Fibroblast of lung (primary cell): ENCODE results near the gene MYH10. TPM values are rescaled to one million over a fixed set of nuclear protein-coding genes. Genes with fewer than 3 reads are reported as not detected.

Experiments
- DNase-seq, 2 donors: peaks; one replicate each; pipeline versions ENCODE4 v3.0.0 to v3.0.0-alpha.2; 2010; ENCODE audit warnings: low read depth in 2 of 2
- H2AFZ ChIP-seq: 2 replicates; pipeline ENCODE4 v1.5.1; 2012; ENCODE audit warnings: low read length, control low read depth, inconsistent platforms
- H3K27ac ChIP-seq: 2 replicates; pipeline ENCODE4 v1.5.1; 2011; ENCODE audit warnings: low read length, control low read depth; ENCODE audit not compliant: insufficient read depth
- H3K27me3 ChIP-seq: 2 replicates; pipeline ENCODE4 v1.5.1; 2011; ENCODE audit warnings: mild to moderate bottlenecking, low read length; ENCODE audit not compliant: control insufficient read depth, insufficient read depth
- H3K36me3 ChIP-seq: 2 replicates; pipeline ENCODE4 v1.5.1; 2011; ENCODE audit warnings: low read length; ENCODE audit not compliant: control insufficient read depth, insufficient read depth
- H3K4me1 ChIP-seq: 2 replicates; pipeline ENCODE4 v1.5.1; 2011; ENCODE audit warnings: low read length; ENCODE audit not compliant: control insufficient read depth, insufficient read depth; ENCODE audit errors: extremely low read depth
- H3K4me2 ChIP-seq: 2 replicates; pipeline ENCODE4 v1.5.1; 2011; ENCODE audit warnings: low read length, control low read depth; ENCODE audit not compliant: insufficient read depth; ENCODE audit errors: extremely low read depth
- H3K4me3 ChIP-seq, 4 experiments: fragments of 200-600 bp in 1 of 4; sonication (generic) in 1 of 4; replicated peaks in 1 of 4; 2 replicates each; pipeline ENCODE4 v1.5.1; 2011 to 2016; ENCODE audit warnings: low read length in 4 of 4, low read depth in 3 of 4, mild to moderate bottlenecking in 3 of 4, control low read depth in 2 of 4, inconsistent platforms in 1 of 4, mixed read lengths in 1 of 4; ENCODE audit not compliant: insufficient read depth in 1 of 4; ENCODE audit errors: control extremely low read depth in 1 of 4
- H3K79me2 ChIP-seq: 2 replicates; pipeline ENCODE4 v1.5.1; 2012; ENCODE audit warnings: mild to moderate bottlenecking, low read length, inconsistent platforms; ENCODE audit not compliant: control insufficient read depth, insufficient read depth
- H3K9ac ChIP-seq: 2 replicates; pipeline ENCODE4 v1.5.1; 2011; ENCODE audit warnings: mild to moderate bottlenecking, low read length, control low read depth; ENCODE audit not compliant: insufficient read depth
- H3K9me3 ChIP-seq: 2 replicates; pipeline ENCODE4 v1.5.1; 2012; ENCODE audit warnings: low read depth, low read length; ENCODE audit not compliant: control insufficient read depth, insufficient read depth
- H4K20me1 ChIP-seq: 2 replicates; pipeline ENCODE4 v1.5.1; 2011; ENCODE audit warnings: low read length; ENCODE audit not compliant: control insufficient read depth, insufficient read depth; ENCODE audit errors: extremely low read depth
- CTCF ChIP-seq, 2 donors: IDR thresholded peaks in 1 of 2; conservative IDR thresholded peaks in 1 of 2; 1 replicate in 1 of 2; 2 replicates in 1 of 2; pipeline ENCODE4 v1.5.1; 2011 to 2012; ENCODE audit warnings: low read length in 2 of 2, control low read depth in 1 of 2, inconsistent platforms in 1 of 2, low read depth in 1 of 2, mild to moderate bottlenecking in 1 of 2
- EZH2 ChIP-seq: IDR thresholded peaks from 2 replicates; pipeline ENCODE4 v1.5.1; 2012; ENCODE audit warnings: low read length, control low read depth, mild to moderate bottlenecking; ENCODE audit errors: missing control alignments
- polyA plus RNA-seq, 2 donors: library from polyadenylated mRNA; depleted of rRNA in 1 of 2; stranded (reverse) in 1 of 2; unstranded in 1 of 2; fragments of >200 nt; gene quantifications; 2 replicates each; pipeline ENCODE4 v1.2.1, GENCODE V29; 2011 to 2012; ENCODE audit warnings: missing spikeins in 1 of 2
- total RNA-seq: library from RNA; depleted of rRNA; stranded (reverse); fragments of >200 nt; gene quantifications from 2 replicates; pipeline ENCODE4 v1.2.1, GENCODE V29; 2014

MYH10 gene
- total and polyA plus RNA-seq, 2 donors (not counting 1 experiment from before 2014, with no cell fraction given), result 54.6 to 104 TPM

GRCh38 chr17:8481089-8481488 lies 149.4 kb downstream of the MYH10 start:
- no peak for DNase-seq
- TF ChIP-seq EZH2, result no peak
- TF ChIP-seq CTCF (conservative IDR thresholded peaks at IDR 0.05 in 1 of 2, IDR thresholded peaks at IDR 0.05 in 1 of 2; ENCODE audit: low read depth in 1 of 2, low read length in 2 of 2), result no peak
- Histone ChIP-seq H3K9ac (no peak overlapping the region), H3K27me3 (no peaks in the 10 kb centered on the region), H2AFZ (no peak overlapping the region), H3K36me3 (peaks cover 21% of the 10 kb centered on the region), H3K4me3 (no peak overlapping the region), H4K20me1 (no peaks in the 10 kb centered on the region), H3K9me3 (no peaks in the 10 kb centered on the region), H3K4me2 (no peak overlapping the region), H3K4me1 (peaks cover 9% of the 10 kb centered on the region), H3K79me2 (no peaks in the 10 kb centered on the region), H3K27ac (no peak overlapping the region)

GRCh38 chr17:8480011-8480976 lies 150.2 kb downstream of the MYH10 start:
- no peak for DNase-seq
- Histone ChIP-seq H3K27me3 (no peaks in the 10 kb centered on the region), H3K4me1 (peaks cover 9% of the 10 kb centered on the region), H3K79me2 (no peaks in the 10 kb centered on the region), H3K4me3 (no peak overlapping the region), H3K27ac (peak overlapping the region; percentile 48), H3K9me3 (no peaks in the 10 kb centered on the region), H3K4me2 (peak overlapping the region; percentile 49), H4K20me1 (no peaks in the 10 kb centered on the region), H3K9ac (peak overlapping the region; percentile 14), H3K36me3 (peaks cover 26% of the 10 kb centered on the region), H2AFZ (no peak overlapping the region)
- TF ChIP-seq EZH2 (no peak), CTCF (conservative IDR thresholded peaks at IDR 0.05 in 1 of 2, IDR thresholded peaks at IDR 0.05 in 1 of 2; ENCODE audit: low read depth in 1 of 2, low read length in 2 of 2) (no peak)

- Histone ChIP-seq H3K36me3 (peaks cover 32% of the 10 kb centered on the region), H3K4me1 (peaks cover 9% of the 10 kb centered on the region), H3K9me3 (no peaks in the 10 kb centered on the region), H3K79me2 (no peaks in the 10 kb centered on the region), H3K9ac (no peak overlapping the region), H3K4me2 (no peak overlapping the region), H3K27me3 (no peaks in the 10 kb centered on the region), H3K4me3 (no peak overlapping the region), H4K20me1 (no peaks in the 10 kb centered on the region), H3K27ac (peak overlapping the region; percentile 48), H2AFZ (no peak overlapping the region)
- no peak for TF ChIP-seq EZH2
- no peak for TF ChIP-seq CTCF (conservative IDR thresholded peaks at IDR 0.05 in 1 of 2, IDR thresholded peaks at IDR 0.05 in 1 of 2; ENCODE audit: low read depth in 1 of 2, low read length in 2 of 2)
- DNase-seq, result peak; percentile 81 to 86
Observed at GRCh38 chr17:8479431-8479947, 151.0 kb downstream of the MYH10 start.
